Type B pancreatic cell (in vitro differentiated cells): ENCODE measurements around the gene CELSR2. TPM values are rescaled to one million over a fixed set of nuclear protein-coding genes. Genes with fewer than 3 reads are reported as not detected.

Source experiments
- DNase-seq: peaks from one replicate; pipeline ENCODE4 v3.0.0; 2021; ENCODE audit warnings: mixed read lengths; ENCODE audit not compliant: unreplicated experiment; ENCODE audit errors: extremely low spot score
- H3K27ac Mint-ChIP-seq: 2 replicates; pipeline ENCODE4 v1.8.0; 2021; ENCODE audit warnings: mild to moderate bottlenecking, mixed read lengths
- H3K27me3 Mint-ChIP-seq: 2 replicates; pipeline ENCODE4 v1.8.0; 2021; ENCODE audit warnings: mixed read lengths
- H3K36me3 Mint-ChIP-seq: 2 replicates; pipeline ENCODE4 v1.8.0; 2021; ENCODE audit warnings: mixed read lengths
- H3K4me1 Mint-ChIP-seq: one replicate; pipeline ENCODE4 v1.8.0; 2021; ENCODE audit warnings: mixed read lengths; ENCODE audit not compliant: unreplicated experiment
- H3K4me3 Mint-ChIP-seq: 2 replicates; pipeline ENCODE4 v1.8.0; 2021; ENCODE audit warnings: mild to moderate bottlenecking, mixed read lengths
- H3K9me3 Mint-ChIP-seq: 2 replicates; pipeline ENCODE4 v1.8.0; 2021; ENCODE audit warnings: mixed read lengths
- CTCF ChIP-seq: fragments of 200-600 bp; sonication (generic); conservative IDR thresholded peaks from 2 replicates; pipeline ENCODE4 v1.5.0; 2021; ENCODE audit warnings: antibody characterized with exemption, mild to moderate bottlenecking
- total RNA-seq: library from RNA; stranded (reverse); gene quantifications from 2 replicates; pipeline ENCODE4 v1.2.1, GENCODE V29; 2021; ENCODE audit warnings: low replicate concordance

CELSR2 gene
- total RNA-seq, 1 donor from 2014 or later = 35.5 TPM

- peak overlapping the region; percentile 92 for H3K27ac Mint-ChIP-seq
- no peak for TF ChIP-seq CTCF
- no peaks in the 10 kb centered on the region for H3K9me3 Mint-ChIP-seq
- H3K4me1 Mint-ChIP-seq = peaks cover 27% of the 10 kb centered on the region
- DNase-seq = no peak
- no peaks in the 10 kb centered on the region for H3K27me3 Mint-ChIP-seq
- peak overlapping the region; percentile 85 for H3K4me3 Mint-ChIP-seq
- peaks cover 9% of the 10 kb centered on the region for H3K36me3 Mint-ChIP-seq
Measured at GRCh38 chr1:109275706-109276345, 26.5 kb downstream of the CELSR2 start.

GRCh38 chr1:109277434-109278204, 28.3 kb downstream of the CELSR2 start:
- peaks cover 14% of the 10 kb centered on the region for H3K36me3 Mint-ChIP-seq
- H3K27me3 Mint-ChIP-seq = no peaks in the 10 kb centered on the region
- H3K27ac Mint-ChIP-seq = peak overlapping the region; percentile 54

DNA sequence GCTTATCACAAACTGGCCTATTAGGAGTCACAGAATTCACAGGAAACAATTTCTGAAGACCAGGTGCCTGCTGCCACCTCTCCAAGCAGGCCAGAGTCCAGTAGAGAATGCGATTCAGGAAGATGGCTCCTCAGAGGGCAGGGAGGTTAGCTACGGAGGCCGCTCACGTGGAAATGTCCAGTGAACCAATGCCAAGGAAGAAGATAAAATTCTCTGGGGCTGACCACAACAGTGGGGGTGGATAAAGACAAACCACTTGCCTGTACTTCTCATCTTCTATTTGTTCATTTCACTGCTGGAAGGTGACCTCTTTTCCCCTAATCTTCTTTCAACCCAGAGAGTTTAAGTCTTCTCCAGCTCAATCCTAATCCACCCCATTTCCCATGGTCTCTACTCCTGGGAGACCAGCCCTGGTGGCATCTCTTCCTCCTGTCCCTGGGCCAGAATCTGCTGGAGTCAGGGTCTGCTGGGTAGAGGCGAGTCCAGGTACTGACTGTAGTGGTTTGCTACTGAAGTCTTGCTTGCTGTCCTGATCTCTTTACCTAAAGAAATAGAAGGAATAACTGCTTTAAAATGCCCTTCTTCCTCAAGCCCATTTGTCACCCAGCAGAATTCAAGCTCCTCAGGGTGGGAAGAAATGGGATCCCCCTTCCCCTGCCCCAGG, 30.4 kb downstream of the CELSR2 start:
- Mint-ChIP-seq H3K4me1 (peaks cover 36% of the 10 kb centered on the region), H3K36me3 (peaks cover 10% of the 10 kb centered on the region), H3K27me3 (no peaks in the 10 kb centered on the region), H3K9me3 (no peaks in the 10 kb centered on the region), H3K27ac (no peak overlapping the region), H3K4me3 (peak overlapping the region; percentile 34)
- TF ChIP-seq CTCF = no peak
- DNase-seq = no peak

More at GRCh38 chr1:109277434-109278204, 28.3 kb downstream of the CELSR2 start:
- peak; percentile 89 for TF ChIP-seq CTCF
- H3K4me3 Mint-ChIP-seq = no peak overlapping the region
- no peak for DNase-seq
- no peaks in the 10 kb centered on the region for H3K9me3 Mint-ChIP-seq
- peaks cover 42% of the 10 kb centered on the region for H3K4me1 Mint-ChIP-seq

DNA sequence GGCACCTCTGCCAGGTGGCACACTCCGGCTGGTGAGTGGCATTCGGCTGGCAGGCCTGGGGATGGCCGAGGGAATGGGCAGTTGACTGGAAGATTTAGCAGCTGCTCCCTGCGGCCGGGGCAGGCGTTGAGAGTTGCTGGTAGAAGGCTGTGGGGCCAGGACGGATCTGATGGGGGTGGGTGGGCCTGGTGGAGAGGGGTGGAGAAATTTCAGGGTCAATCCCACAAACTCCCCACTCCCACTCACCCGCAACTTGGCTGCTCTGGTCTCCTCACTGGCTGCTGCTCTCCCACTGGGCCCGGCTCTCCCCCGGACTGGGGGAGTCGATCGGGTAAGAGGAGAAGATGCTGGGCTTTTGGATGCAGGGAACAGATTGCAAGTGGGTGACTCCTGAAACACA, 31.5 kb downstream of the CELSR2 start:
- Mint-ChIP-seq H3K4me3 (peak overlapping the region; percentile 100), H3K9me3 (no peaks in the 10 kb centered on the region), H3K4me1 (peaks cover 25% of the 10 kb centered on the region), H3K27me3 (no peaks in the 10 kb centered on the region), H3K27ac (no peak overlapping the region), H3K36me3 (peaks cover 10% of the 10 kb centered on the region)
- no peak for TF ChIP-seq CTCF
- no peak for DNase-seq

- DNase-seq = no peak
- Mint-ChIP-seq H3K36me3 (peaks cover 10% of the 10 kb centered on the region), H3K27ac (peak overlapping the region; percentile 88), H3K9me3 (no peaks in the 10 kb centered on the region), H3K4me1 (peaks cover 23% of the 10 kb centered on the region), H3K4me3 (peak overlapping the region; percentile 100), H3K27me3 (no peaks in the 10 kb centered on the region)
- no peak for TF ChIP-seq CTCF
Measured at GRCh38 chr1:109281680-109282496, 32.5 kb downstream of the CELSR2 start.
